Hypothalamus (tissue), 51 donors: ENCODE results near the gene MXI1.
A peak's percentile ranks its signal among the peaks of the same experiment; 100 is the strongest.
"Not testable (repeated sequence)": the region's sequence is repeated elsewhere in the genome, so short reads cannot be mapped to it uniquely, and the experiment has no call there.

Source experiments
- DNase-seq, 51 donors: peaks; one replicate each; lab custom pipeline; 2025; lab: John Stamatoyannopoulos, UW

The MXI1 gene

DNA sequence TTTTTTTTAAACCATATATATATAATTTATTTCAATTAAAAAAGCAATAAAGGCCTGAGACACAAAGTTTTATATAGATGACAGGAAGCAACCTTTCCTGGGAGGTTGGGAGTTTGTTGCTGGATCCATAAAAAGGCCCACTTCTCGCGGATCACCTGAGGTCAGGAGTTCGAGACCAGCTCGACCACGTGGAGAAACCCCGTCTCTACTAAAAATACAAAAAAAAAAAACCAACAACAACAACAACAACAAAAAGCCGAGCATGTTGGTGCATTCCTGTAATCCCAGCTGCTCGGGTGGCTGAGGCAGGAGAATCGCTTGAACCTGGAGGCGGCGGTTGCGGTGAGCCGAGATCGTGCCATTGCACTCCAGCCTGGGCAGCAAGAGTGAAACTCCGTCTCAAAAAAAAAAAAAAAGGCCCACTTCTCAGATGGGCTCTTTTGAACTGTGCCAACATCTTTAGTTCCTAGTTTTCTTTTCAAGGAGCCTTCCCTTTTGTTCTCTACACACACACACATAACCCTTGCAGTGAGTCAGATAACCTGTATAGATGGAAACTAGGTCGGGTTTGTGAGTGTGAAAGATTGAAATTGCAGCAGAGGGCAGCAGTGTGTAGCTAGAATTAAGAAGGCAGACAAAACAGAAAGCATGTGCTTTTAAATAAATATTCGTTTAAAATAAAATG, 98.5 kb downstream of the MXI1 start:
- DNase-seq: peak in 15 of 51 donors; percentile 2 to 42 (median 9)

DNA sequence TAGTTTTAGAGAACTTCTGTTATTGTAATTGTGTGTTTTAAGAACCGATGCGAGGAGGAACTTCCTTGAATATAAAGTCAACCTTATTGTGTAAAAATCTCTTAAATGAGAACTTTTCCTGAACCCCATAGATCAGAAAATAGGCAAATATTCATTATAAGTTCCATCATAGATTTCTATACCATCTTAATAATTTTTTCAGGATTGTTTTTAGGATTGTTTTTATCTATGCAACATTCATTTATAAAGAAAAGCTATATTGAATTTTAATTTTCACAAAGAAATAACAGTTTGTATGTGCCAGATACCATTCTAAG, 99.0 kb downstream of the MXI1 start:
- no peak for DNase-seq

DNA sequence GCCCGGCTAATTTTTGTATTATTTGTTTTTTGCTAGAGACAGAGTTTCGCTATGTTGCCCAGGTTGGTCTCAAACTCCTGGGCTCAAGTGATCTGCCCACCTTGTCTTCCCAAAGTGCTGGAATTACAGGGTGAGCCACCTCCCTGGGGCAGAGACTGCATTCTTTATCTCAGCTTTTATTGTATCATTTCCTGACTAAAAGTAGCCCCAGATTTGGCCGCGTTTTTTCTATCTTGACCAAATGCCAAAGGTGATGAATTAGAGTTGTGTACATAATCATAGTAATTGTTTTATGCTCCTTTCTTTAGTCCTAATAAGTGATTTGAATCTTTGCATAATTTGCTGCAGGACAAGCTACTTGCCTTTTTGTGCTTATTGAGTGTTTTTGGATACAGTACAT, 100.4 kb downstream of the MXI1 start:
- DNase-seq: no peak

DNA sequence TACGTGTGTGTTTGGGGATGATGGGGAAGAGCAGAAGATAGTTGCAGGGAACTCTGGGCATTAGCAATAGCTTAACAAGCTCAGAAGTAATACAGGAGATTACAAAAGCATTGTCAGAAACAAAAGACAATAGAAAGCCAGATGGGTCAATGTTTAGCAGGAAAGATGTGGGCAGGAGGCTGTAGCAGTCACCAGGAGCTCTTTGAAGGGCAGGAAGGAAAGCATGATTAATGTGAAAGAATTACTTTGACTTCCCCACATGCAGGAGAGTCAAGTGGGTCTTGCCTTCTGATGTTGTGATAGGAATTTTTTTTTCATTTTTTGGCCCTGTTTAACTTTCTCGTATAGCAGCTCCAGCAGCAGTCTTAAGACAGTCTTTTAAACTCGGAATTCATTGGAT, 103.3 kb downstream of the MXI1 start:
- DNase-seq: no peak

DNA sequence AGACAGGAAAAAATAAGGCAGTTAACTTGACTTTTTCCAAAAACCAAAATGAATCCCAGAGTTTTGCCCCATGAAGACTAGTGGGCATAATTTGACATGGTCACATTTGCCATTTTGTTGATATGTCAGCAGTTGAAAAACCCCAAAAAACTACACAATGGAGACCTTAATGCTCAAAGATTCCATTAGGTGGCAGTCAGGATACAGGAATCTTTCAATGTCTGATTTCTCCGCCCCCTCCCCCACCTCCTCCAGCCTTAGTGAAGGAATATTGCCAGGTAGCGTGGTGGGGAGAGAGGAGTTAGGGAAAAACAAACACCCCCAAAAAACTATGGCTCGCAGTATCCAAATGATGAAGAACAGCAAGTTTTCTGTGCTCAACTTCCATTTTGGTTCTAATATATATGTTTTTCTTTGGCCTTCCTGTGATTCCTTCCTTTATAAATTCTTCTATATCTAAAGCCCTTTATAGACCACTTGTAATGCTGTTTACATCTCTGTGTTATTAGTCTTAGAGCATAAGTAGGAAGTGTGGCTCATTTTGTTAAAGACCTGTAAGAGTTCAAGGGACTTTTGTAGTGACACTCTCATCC, 104.0 kb downstream of the MXI1 start:
- DNase-seq: peak in 20 of 51 donors; percentile 2 to 58 (median 10)

DNA sequence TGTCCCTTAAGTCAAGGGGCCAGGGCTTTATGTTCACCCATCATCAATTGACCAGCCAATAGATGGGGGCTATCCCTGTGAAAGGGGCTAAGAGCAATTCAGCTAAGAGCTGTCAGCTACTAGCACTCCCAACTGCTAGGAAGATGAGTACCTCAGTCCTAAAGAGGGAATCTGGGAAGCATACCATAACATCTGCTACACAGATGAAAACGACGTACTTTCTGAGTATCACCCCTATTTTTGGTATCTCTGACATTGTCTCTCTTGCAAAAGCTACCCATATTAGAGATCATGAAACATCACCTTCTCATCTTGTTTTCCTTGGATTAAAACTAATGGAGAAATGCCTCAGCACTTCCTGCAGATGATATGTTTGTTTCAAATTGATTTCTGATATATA, 104.8 kb downstream of the MXI1 start:
- no peak for DNase-seq

DNA sequence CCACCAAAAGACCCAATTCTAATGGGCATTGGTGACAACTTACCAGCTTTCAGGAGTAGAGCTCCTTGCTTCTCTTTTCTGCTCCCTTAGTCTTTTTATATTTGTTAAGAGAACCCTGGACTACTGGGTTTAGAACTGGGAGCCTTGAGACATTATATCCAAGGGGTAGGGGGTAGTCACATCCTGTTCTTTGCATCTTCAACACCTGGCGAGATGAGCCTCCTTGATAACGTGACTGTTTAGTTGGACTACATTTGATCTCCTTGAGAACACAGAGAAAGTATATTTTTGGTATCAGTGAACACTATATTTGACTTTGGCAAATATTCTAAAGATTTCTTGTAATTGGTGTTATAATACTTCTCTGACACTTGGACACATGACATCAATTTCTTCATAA, 106.3 kb downstream of the MXI1 start:
- no peak for DNase-seq

DNA sequence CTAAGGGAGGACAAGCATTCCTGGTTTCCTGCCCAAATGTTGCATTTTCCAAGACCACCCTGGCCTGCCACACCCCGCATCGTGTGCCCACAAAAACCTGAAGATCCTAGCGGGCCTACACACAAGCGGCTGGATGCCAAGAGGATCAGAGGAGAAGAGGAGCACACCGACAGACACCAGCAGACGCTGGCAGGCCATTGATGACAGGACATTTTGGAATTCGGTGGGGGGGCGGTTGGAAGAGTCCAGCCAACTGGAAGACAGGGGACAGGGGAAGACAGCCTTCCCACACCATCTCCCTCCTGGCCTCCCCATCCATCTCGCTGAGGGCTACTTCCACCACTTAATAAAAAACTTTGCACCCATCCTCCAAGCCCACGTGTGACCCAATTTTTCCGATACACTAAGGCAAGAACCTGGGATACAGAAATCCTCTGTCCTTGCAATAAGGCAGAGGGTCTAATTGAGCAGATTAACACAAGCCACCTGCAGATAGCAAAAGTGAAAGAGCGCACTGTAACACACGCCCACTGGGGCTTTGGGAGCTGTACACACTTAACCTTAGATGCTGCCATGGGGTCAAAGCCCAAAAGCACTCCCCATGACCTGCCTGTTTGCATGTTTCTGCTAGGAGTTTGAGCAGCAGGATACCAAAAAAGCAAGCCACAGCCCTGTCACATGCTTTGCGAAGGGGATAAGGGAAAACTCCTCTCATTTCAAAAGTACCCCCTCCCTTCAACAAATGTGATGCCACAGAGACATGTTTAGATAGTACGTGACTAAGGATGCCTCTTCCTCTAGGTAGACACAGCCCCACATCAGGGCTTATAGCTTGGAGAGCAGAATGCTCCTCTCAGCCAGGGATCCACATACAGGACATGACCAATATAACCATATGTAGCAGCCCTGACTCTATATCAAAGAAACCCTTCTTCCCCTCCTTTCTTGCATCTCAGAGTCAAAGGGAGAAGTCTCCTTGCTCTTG, 110.8 kb downstream of the MXI1 start:
- no peak for DNase-seq

DNA sequence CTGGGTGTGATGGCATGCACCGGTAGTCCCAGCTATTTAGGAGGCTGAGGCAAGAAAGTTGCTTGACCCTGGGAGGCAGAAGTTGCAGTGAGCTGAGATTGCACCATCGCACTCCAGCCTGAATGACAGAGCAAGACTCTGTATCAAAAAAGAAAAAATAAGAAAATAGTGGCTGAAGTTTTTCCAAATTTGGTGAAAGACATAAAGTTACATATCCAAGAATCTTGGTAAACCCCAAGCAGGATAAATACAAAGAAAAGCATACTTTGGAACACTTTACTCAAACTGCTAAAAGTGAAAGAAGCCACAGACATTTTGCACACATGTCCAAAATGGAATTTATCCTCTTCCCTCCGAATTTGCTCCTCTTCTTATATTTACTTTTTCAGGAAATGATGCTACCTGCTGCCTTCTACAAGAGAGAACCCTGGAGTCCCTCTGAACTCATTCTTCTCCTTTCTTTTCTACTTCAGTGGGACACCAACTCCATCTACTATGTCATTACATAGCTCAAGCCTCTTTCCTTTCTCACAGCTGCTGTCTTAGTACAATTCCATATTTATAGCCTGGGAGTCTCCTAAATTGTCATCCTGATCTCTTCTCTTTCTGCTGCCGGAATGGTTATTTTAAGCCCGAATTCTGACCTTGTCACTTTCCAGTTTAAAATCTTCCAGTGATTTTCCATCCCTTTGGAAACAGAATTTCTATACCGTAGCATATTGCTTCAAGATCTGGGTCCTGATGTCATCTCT, 114.6 kb downstream of the MXI1 start:
- DNase-seq: no peak

DNA sequence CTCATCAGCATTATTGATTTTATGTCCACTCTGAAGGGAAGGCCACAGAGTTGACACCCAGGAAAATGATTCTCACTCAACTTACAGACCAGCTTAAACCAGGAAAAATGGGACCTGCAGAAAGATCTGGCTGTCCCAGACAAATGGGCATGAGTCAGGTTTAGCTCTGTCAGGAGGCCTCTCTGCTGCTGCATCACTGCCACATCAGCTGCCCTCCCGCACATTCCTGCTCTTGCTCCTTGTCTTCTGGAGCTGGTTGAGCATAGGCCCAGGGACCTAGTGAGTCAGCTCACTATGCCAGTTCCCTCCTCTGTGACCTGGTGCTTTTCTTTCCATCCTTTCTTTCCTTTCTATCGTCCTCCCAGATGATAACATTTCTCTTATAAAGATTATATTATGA, 116.1 kb downstream of the MXI1 start:
- DNase-seq: peak in 1 of 51 donors; percentile 2

DNA sequence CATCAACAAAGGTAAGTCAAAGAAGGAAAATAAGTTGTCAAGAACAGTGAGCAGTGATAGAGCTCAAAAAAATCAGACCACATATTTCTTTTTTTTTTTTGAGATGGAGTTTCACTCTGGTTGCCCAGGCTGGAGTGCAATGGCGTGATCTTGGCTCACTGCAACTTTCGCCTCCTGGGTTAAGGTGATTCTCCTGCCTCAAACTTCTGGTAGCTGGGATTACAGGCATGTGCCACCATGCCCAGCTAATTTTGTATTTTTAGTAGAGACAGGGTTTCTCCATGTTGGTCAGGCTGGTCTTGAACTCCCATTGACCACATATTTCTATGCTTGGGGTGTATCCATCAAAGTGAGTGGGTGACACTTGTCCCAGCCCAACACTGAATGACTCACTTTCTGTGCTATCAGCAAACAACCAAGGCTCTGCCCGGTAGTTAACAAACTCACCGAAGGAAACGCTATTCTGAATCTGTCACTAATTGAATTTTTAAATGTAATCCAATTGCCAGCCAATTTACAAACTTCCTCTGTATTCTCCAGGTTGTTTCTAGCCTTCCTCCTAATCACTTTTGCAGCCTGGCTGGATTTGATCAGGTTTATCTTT, 116.9 kb downstream of the MXI1 start:
- DNase-seq: no peak

DNA sequence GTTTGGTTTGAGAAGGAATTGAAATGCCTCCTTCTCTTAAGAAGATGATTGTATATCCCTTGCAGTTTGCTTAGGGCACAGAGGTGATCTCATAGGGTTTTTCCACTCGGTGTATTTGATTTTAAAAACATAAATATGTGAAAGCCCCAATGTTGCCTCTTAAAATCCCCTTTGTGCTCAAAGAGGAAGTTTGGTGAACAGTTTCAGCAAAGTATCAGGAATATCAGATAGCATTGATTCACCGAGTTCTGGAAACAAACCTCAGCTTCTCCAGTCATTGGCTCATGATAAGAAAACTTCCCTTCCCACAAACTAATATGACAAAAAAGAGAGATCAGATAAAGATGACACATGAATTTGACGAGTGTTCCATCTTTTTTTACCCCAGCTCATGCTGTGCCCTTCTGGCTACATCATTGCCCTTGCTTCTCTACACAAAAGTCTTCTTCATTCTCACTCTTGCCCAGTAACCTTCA, 117.4 kb downstream of the MXI1 start:
- DNase-seq: no peak

DNA sequence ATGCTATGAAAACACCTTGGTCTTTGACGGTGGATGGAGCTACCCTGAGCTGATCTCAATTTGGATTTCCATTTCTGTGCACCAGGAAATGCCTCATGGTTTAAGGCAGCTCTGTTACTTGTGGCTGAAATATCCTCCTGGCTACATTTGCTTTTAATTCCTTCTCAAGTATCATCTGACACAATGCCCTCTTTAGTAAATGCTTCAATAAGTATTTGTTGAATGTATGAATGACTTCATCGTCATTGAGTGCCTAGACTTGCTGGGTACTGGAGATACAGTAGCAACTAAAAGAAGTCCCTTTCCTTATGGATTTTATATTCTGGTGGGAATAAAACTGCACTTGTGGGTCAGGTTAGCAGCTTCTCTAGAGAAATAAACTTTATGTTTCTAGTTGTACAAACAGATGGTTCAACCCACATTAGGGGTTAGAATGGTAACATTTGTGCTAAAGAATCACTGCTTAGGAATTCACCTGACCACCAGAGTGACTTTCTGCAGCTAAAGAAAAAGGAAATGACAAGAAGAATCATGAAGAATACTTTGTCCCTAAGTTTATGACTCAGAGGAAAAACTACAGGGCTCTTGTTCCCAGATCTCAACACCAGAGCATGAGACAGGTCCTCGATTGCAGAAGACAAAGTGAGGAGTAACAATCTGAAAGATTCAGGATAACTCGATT, 119.1 kb downstream of the MXI1 start:
- DNase-seq: no peak

DNA sequence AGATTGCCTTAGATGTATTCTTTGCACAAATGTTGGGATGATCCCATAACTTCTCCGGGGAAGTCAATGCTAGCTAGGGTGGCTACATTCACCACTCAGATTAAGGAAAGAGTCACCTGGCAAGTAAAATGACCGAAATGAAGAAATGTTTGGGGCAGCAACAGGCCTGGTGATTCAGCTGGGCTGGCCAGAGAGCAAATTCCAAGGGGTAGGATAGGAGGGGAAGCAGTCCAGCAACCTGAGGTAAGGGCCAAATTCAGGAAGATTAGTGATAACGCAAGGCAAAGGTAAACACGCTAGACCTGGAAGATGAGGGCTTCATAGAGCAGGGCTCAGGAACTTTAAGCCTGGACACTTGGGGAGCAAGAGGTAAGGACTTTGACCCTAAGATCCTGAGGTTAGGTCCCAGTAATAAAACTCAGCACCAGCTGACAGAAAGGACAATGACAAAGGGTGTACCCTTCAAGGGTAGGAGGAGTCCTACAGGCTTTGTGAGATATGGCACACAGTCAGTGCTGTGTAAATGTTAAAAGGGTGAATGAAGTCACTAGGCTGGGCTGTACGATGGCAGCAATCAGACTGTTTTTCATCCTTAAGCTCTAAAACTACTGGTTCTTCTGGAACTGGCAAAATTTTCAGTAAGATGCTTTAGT, 120.0 kb downstream of the MXI1 start:
- DNase-seq: no peak

DNA sequence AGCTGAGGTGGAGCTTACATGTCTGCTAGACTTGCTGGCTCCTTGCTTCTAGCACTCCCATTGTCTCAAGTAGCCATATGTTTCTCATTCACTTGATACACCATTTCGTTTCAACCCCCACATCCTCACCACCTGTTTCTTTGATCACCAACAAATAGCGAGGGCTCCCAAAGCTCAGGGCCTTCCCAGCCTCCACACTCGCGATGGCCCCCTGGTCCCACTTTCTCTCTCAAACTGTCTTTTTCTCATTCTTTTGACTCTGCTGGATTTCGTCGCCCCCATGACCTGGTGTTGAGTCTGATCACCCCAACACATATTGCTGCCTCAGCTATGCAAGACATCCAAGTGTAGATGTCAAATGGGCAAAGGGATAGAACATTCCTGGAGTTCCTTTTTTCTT, 123.3 kb downstream of the MXI1 start:
- no peak for DNase-seq

DNA sequence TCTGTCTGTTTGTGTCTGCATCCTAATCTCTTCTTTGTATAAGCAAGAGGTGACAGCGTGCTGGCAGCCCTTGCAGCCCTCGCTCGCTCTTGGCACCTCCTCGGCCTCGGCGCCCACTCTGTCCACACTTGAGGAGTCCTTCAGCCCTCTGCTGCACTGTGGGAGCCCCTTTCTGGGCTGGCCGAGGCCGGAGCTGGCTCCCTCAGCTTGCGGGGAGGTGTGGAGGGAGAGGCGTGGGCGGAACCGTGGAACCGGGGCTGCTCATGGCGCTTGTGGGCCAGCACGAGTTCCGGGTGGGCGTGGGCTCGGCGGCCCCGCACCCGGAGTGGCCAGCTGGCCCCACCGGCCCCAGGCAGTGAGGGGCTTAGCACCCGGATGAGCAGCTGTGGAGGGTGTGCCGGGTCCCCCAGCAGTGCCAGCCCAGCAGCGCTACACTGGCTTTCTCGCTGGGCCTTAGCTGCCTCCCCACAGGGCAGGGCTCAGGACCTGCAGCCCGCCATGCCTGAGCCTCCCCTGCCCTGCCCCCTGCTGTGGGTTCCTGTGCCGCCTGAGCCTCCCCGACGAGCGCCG, 123.9 kb downstream of the MXI1 start:
- not testable (repeated sequence) for DNase-seq

DNA sequence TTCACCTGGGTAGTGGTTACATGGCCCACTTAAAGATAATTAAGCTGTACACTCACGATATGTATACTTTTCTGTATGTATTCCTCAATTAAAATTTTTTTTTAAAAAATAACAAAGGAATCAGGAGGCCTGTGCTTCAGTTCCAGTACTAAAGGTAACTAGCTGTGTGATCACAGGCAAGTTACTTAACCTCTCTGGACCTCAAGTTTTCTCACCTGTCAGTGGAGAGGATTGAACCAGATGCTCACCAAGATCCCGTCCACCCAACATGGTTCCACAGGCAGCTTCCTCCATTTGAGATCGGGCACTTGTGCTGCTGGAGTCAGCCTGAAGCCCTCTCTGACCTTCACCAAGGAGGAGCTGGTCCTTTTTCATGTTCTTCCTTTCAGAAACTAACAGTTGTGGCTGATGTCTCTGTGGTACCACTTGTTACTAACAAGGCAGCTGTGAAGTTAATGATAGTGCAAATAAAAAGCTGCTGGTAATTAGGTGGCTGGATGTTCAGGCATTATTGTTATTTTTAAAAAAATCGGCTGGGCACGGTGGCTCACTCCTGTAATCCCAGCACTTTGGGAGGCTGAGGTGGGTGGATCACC, 126.8 kb downstream of the MXI1 start:
- no peak for DNase-seq

DNA sequence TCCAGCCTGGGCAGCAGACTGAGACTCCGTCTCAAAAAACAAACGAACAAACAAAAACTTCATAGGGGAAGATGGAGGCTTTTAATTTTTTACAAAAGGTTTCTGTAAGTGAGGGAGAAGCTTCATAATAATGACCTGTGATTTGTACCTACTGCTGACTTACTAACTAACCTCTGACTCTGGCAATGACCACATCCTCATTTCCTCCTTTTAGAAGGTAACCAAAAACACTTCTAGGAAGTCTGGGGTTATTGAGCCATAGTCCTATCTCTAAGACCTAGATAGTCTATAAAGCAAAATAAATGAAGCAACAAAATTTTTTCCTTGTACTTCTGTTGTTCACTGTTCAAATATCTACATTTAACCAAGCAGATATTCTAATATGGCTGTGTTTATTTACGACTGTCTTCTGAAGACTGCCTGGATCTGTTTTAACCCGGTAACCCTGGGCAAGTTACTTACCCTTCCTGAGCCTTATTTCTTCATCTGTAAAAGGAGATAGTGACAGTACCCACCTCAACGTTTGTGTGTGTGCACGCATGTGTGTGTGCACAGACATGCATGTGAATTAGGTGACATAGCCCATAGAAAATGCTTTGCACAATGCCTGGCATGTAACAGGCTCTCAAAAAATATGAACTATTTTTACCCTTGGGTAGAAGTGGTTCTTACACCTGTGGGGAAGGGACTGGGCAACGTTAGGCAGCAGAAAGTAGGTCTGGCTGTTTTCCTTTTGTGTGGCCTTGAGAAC, 128.1 kb downstream of the MXI1 start:
- DNase-seq: no peak
